OCI-LY1 (cell line): Measurements from ENCODE around the gene ARCN1.

Experiments
- EZH2 ChIP-seq: fragments of 200-600 bp; sonication (generic), shearing (Covaris generic); IDR thresholded peaks from 2 replicates; pipeline ENCODE4 v1.8.0; 2017; ENCODE audit warnings: borderline replicate concordance, mixed run types, mild to moderate bottlenecking, antibody characterized with exemption, low read length, moderate library complexity, mixed read lengths
- TF ChIP-seq, protein P1 (sequence below): fragments of 200-600 bp; sonication (generic), shearing (Covaris generic); IDR thresholded peaks from 2 replicates; pipeline ENCODE4 v1.5.1; 2017; ENCODE audit warnings: mild to moderate bottlenecking, antibody characterized with exemption, low read length, moderate library complexity, mixed read lengths

- TF ChIP-seq, protein P1, sequence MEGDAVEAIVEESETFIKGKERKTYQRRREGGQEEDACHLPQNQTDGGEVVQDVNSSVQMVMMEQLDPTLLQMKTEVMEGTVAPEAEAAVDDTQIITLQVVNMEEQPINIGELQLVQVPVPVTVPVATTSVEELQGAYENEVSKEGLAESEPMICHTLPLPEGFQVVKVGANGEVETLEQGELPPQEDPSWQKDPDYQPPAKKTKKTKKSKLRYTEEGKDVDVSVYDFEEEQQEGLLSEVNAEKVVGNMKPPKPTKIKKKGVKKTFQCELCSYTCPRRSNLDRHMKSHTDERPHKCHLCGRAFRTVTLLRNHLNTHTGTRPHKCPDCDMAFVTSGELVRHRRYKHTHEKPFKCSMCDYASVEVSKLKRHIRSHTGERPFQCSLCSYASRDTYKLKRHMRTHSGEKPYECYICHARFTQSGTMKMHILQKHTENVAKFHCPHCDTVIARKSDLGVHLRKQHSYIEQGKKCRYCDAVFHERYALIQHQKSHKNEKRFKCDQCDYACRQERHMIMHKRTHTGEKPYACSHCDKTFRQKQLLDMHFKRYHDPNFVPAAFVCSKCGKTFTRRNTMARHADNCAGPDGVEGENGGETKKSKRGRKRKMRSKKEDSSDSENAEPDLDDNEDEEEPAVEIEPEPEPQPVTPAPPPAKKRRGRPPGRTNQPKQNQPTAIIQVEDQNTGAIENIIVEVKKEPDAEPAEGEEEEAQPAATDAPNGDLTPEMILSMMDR, result no peak
- no peak for TF ChIP-seq EZH2
Measured at GRCh38 chr11:118574636-118575035, 2.4 kb downstream of the ARCN1 start.
